ENCODE measurements around the gene WRAP53.

WRAP53 gene

GRCh38 chr17:7684851-7685532 is 3.3 kb upstream of the WRAP53 start:
- peak in 1 of 5 experiments; percentile 70 for DNase-seq

DNA sequence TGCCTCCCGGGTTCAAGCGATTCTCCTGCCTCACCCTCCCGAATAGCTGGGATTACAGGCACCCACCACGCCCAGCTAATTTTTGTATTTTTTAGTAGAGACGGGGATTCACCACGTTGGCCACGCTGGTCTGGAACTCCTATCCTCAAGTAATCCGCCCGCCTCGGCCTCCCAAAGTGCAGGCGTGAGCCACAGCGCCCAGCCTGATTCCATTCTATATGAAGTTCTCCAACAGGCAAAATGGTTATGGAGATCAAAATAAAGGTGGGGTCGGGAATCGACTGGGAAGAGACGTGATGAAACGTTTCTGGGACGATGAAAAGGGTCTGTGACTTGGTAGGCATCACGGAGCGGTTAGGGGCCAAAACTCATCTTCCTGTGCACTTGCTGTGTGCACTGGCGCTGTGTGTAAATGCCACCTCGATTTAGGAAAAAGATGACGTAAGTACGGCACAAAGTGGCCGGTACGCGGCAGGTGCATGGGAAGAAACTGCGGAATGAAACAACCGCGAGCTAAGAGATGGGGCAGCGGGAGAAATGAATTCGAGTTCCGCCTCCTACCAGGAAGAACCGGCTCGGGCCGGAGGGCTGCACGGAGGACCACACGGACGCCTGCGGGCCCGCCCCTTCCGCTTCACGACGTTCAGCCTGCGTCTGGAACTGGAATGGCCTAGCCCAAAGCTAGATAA is 2.6 kb upstream of the WRAP53 start:
- peak; percentile 75 to 98 (median 85) for DNase-seq

DNA sequence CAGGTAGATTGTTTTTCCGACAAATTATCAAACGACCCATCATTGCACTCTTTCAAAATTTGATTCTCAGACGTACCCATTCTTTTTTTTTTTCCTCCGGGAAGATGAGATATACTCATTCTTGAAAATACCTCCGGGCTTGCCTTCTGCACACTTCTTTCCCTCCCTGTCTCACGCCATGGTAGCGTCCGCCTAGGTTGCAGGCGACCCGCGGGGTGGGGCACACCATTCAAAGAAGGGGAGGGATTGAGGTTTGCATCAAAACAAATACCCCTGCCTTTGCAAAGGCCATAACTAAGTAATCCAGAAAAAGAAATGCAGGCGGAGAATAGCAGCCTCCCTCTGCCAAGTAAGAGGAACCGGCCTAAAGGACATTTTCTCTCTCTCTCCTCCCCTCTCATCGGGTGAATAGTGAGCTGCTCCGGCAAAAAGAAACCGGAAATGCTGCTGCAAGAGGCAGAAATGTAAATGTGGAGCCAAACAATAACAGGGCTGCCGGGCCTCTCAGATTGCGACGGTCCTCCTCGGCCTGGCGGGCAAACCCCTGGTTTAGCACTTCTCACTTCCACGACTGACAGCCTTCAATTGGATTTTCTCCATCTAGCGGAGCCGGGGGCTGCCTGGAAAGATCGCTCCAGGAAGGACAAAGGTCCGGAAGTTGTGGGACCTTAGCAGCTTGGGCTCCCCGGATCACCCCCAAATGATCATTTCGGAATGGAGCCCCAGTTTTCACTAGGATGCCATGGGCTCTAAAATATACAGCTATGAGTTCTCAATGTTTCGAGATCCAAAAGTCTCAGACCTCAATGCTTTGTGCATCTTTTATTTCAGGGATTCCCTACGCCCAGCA is 1.8 kb upstream of the WRAP53 start:
- DNase-seq = peak in 4 of 5 experiments; percentile 44 to 82 (median 67)

DNA sequence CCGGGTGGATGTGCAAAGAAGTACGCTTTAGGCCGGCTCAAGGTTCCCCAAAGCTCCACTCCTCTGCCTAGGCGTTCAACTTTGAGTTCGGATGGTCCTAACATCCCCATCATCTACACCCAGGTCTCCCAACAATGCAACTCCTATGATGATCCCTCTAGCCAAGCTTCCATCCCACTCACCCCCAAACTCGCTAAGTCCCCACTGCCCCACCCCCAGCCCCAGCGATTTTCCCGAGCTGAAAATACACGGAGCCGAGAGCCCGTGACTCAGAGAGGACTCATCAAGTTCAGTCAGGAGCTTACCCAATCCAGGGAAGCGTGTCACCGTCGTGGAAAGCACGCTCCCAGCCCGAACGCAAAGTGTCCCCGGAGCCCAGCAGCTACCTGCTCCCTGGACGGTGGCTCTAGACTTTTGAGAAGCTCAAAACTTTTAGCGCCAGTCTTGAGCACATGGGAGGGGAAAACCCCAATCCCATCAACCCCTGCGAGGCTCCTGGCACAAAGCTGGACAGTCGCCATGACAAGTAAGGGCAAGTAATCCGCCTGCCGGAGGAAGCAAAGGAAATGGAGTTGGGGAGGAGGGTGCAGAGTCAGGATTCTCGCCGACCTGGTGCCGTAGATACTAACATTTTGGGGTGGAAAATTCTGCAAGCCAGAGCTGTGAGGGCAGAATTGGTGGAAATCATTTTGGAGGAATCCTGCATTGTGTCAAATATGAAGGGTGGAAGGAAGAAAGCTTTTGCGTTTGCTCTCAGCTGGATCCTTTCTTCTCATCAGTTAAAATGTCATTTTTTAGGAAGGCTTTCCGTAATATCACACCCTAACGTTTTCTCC is 987 bp upstream of the WRAP53 start, which contains the start of gene TP53:
Gene TP53 (minus strand): TSS at position 419 of the 836 bp plus-strand sequence. CDS start 10,896 bp downstream, outside the sequence.
- DNase-seq = peak; percentile 61 to 97 (median 83)

DNA sequence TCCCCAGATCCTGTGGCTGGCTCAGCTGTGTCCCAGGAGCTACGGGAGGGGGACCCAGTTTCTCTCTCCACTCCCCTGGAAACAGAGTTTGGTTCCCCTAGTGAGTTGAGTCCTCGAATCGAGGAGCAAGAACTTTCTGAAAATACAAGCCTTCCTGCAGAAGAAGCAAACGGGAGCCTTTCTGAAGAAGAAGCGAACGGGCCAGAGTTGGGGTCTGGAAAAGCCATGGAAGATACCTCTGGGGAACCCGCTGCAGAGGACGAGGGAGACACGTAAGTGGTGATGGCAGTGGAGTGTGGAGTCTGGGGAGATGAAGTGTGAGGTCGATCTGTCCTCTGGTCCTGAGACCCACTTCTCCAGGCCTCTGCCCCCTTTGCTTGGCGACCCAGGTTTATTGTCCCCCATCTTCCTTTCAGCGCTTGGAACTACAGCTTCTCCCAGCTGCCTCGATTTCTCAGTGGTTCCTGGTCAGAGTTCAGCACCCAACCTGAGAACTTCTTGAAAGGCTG is 585 bp downstream of the WRAP53 start:
- DNase-seq = no peak

DNA sequence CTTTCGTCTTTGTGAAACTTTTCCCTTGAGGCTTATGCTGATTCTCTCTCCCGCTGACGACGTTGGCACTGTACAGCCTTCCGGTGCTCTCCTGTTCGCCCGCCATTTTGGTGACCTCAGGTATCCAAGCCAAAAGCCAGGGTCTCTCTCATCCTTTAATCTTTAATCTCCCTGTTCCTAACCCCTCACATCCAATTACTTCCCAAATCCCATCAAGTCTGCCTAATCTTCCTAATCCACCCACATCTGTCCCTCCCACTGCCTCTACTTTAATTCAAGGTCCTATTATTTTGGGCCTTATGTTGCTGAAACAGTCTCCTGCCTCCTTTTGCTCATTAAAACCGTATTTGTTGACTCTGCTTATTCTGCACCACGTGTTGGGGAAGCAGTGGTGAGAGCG is 7.3 kb downstream of the WRAP53 start:
- no peak for DNase-seq

GRCh38 chr17:7697828-7698588 is 9.7 kb downstream of the WRAP53 start:
- DNase-seq = no peak

DNA sequence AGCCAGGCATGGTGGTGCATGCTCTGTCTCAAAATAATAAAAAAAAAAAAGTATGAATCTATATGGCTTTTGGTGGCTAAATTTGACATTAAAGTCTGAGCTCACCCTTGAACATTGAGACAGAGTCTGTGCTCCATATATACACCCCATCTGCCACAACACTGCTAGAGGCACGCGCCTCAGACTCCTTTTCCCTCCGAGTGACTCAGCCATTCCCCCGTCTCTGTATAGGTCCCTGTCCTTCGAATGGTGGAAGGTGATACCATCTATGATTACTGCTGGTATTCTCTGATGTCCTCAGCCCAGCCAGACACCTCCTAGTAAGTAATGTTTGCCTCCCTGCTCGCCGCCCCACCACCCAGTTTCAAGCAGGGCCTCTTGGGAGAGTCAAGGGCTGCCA is 12.2 kb downstream of the WRAP53 start:
- no peak for DNase-seq

- DNase-seq = no peak
Observed at GRCh38 chr17:7701681-7702080, 13.4 kb downstream of the WRAP53 start.

- no peak for DNase-seq
Observed at GRCh38 chr17:7702776-7703175, 14.5 kb downstream of the WRAP53 start.

GRCh38 chr17:7703584-7704479 is 15.6 kb downstream of the WRAP53 start:
- peak in 1 of 5 experiments; percentile 30 for DNase-seq

DNA sequence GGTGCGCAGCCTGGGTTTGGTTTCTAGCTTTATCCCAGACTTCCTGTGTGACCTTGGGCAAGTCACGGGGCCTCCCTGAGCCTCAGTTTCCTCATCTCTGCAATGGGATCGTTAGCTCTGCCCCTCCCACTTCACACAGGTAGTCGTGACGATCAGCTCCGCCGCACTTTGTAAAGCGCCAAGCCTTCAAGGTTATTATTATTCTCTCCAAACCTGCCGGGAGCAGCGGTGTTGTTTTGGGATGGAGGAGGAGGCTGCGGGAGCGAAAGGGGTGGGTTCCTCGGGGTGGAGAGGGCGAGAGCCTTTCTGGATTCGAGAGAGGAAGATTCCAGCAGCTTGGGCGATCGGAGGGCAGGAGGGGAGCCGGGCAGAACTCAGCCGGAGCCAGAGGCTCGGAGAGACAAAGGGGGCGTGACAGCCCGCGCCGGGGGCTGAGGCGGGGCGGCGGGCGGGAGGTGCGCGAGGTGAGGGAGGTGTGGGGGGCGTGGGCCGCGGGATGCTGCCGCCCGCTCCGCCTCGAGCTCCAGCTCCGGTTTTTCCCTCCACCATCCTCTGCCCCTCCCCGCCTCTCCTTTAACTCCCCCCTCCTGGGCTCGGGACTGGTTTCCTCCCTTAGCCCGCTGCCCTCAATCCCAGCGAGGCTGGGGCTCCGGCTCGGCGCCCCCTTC is 16.5 kb downstream of the WRAP53 start, which contains the start of gene EFNB3:
Gene EFNB3 (plus strand): TSS at position 602 of the 668 bp plus-strand sequence. CDS start 397 bp downstream, outside the sequence.
- no peak for DNase-seq

DNA sequence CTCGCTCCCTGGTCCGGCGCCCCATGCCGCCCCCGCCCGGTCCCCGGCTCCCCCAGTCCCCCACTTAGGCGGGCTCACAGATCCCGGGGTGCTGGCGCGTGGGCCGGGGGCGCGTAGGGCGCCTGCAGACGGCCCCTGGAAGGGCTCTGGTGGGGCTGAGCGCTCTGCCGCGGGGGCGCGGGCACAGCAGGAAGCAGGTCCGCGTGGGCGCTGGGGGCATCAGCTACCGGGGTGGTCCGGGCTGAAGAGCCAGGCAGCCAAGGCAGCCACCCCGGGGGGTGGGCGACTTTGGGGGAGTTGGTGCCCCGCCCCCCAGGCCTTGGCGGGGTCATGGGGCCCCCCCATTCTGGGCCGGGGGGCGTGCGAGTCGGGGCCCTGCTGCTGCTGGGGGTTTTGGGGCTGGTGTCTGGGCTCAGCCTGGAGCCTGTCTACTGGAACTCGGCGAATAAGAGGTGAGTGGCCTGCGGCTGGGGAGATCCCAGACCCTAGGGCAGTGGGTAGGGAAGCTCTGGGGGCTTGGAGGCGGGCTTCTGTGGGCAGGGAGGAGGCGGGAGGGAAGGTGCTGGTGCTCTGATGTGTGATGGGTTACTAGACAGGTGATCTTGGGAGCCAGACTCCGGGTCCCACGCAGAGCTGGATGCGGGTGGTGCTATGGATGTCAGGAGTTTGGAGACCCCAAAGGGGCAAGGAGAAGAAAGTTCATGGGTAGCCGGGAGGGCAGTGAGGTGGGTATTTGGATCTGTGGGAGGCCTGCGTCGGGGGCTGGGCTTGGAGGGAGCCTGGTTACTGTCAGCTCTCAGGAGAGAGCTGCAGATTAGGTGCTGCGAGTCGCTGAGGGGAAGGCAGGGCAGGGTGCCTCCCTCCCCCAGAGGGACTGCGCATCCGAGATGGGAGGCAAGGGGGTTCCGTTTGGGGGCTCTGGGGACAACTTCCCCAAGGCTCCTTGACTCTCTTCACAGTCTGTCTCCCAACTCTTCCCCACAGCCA is 17.3 kb downstream of the WRAP53 start:
- no peak for DNase-seq

- DNase-seq = no peak
Observed at GRCh38 chr17:7706631-7707354, 18.5 kb downstream of the WRAP53 start.

GRCh38 chr17:7707446-7707845 is 19.2 kb downstream of the WRAP53 start:
- DNase-seq = no peak

GRCh38 chr17:7707858-7708750 is 19.8 kb downstream of the WRAP53 start:
- no peak for DNase-seq
